K562 (cell line): ENCODE measurements around the gene LIPH.

Experiments used
- C11orf30 ChIP-seq: fragments of 450-650 bp; IDR thresholded peaks from 2 replicates; pipeline ENCODE4 v1.6.1; 2016; ENCODE audit warnings: low read depth, mild to moderate bottlenecking
- FOXM1 ChIP-seq, 2 experiments: fragments of 450-650 bp in 1 of 2; sonication (generic) in 1 of 2; formaldehyde crosslinking in 1 of 2; IDR thresholded peaks; 2 replicates each; pipeline versions ENCODE4 v1.6.1 to v1.9.0; 2017 to 2022; ENCODE audit warnings: low read depth in 2 of 2, mild to moderate bottlenecking in 2 of 2, missing genetic modification reagents in 1 of 2, moderate library complexity in 1 of 2
- GATA2 ChIP-seq: sonication (generic); formaldehyde crosslinking; IDR thresholded peaks from 2 replicates; pipeline ENCODE4 v1.4.0; 2020; ENCODE audit warnings: mild to moderate bottlenecking, missing genetic modification reagents
- JUND ChIP-seq, 2 experiments: IDR thresholded peaks; 2 replicates in 1 of 2; 3 replicates in 1 of 2; pipeline ENCODE4 v1.6.1; 2011; ENCODE audit warnings: borderline replicate concordance in 2 of 2, low read depth in 2 of 2, low read length in 2 of 2, improper control_type of control experiment in 1 of 2, missing biosample characterization in 1 of 2, missing genetic modification characterization in 1 of 2, missing genetic modification reagents in 1 of 2
- NFATC3 ChIP-seq: fragments of 450-650 bp; IDR thresholded peaks from 2 replicates; pipeline ENCODE4 v1.6.1; 2017; ENCODE audit warnings: mild to moderate bottlenecking
- NKRF ChIP-seq: fragments of 450-650 bp; IDR thresholded peaks from 2 replicates; pipeline ENCODE4 v1.6.1; 2016; ENCODE audit warnings: borderline replicate concordance
- SMC3 ChIP-seq: conservative IDR thresholded peaks from 2 replicates; pipeline ENCODE4 v1.6.1; 2011; ENCODE audit warnings: low read depth, low read length, improper control_type of control experiment; ENCODE audit not compliant: insufficient read depth
- ZC3H8 ChIP-seq: fragments of 450-650 bp; IDR thresholded peaks from 2 replicates; pipeline ENCODE4 v1.6.1; 2017
- TF ChIP-seq, protein P1 (sequence below): fragments of 200-400 bp; formaldehyde crosslinking; IDR thresholded peaks from 2 replicates; pipeline ENCODE4 v1.6.1; 2017; ENCODE audit warnings: mild to moderate bottlenecking, low read depth, low read length, moderate library complexity
- TF ChIP-seq, protein P2 (sequence below): sonication (generic); formaldehyde crosslinking; IDR thresholded peaks from 2 replicates; pipeline ENCODE4 v1.8.1; 2023; ENCODE audit warnings: mild to moderate bottlenecking, missing genetic modification reagents

DNA sequence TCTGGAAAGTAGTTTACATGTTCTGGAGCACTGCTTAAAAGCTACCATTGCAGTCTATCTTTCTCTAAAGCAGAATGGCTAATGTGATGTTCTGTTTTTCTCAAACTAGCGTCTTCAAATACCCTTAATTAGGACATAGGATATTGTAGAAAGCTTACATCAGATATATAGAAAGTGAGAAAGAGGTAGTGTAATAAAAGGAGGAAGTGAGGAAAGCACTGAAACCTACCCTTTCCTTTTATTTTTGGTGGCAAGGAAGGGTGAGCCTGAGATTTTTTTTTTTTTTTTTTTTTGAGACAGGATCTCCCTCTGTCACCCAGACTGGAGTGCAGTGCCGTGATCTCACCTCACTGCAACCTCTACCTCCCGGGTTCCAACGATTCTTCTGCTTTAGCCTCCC is 43.1 kb upstream of the LIPH start:
- TF ChIP-seq GATA2 (CRISPR knock-in tag) (no peak), FOXM1 (IDR thresholded peaks at IDR 0.05; ENCODE audit: low read depth) (no peak), FOXM1 (CRISPR knock-in tag; IDR thresholded peaks at IDR 0.05; ENCODE audit: low read depth) (no peak), NKRF (no peak), ZC3H8 (no peak), NFATC3 (no peak), C11orf30 (no peak), JUND (IDR thresholded peaks at IDR 0.05; ENCODE audit: borderline replicate concordance, low read depth, low read length) (no peak), JUND (tag; IDR thresholded peaks at IDR 0.05; ENCODE audit: borderline replicate concordance, low read depth, low read length) (no peak), SMC3 (no peak)
- TF ChIP-seq, protein P1, sequence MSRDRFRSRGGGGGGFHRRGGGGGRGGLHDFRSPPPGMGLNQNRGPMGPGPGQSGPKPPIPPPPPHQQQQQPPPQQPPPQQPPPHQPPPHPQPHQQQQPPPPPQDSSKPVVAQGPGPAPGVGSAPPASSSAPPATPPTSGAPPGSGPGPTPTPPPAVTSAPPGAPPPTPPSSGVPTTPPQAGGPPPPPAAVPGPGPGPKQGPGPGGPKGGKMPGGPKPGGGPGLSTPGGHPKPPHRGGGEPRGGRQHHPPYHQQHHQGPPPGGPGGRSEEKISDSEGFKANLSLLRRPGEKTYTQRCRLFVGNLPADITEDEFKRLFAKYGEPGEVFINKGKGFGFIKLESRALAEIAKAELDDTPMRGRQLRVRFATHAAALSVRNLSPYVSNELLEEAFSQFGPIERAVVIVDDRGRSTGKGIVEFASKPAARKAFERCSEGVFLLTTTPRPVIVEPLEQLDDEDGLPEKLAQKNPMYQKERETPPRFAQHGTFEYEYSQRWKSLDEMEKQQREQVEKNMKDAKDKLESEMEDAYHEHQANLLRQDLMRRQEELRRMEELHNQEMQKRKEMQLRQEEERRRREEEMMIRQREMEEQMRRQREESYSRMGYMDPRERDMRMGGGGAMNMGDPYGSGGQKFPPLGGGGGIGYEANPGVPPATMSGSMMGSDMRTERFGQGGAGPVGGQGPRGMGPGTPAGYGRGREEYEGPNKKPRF: no peak
- TF ChIP-seq, protein P2, sequence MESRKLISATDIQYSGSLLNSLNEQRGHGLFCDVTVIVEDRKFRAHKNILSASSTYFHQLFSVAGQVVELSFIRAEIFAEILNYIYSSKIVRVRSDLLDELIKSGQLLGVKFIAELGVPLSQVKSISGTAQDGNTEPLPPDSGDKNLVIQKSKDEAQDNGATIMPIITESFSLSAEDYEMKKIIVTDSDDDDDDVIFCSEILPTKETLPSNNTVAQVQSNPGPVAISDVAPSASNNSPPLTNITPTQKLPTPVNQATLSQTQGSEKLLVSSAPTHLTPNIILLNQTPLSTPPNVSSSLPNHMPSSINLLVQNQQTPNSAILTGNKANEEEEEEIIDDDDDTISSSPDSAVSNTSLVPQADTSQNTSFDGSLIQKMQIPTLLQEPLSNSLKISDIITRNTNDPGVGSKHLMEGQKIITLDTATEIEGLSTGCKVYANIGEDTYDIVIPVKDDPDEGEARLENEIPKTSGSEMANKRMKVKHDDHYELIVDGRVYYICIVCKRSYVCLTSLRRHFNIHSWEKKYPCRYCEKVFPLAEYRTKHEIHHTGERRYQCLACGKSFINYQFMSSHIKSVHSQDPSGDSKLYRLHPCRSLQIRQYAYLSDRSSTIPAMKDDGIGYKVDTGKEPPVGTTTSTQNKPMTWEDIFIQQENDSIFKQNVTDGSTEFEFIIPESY (CRISPR knock-in tag): no peak
